Sigmoid colon (tissue), 4 donors: ENCODE data around the gene CTXND1.

Experiments used
- CTCF ChIP-seq, 4 experiments: fragments of 450-650 bp in 3 of 4; fragments of 200-600 bp in 1 of 4; IDR thresholded peaks; one replicate each; pipeline ENCODE4 v1.5.1; 2016 to 2019; ENCODE audit warnings: antibody characterized with exemption in 4 of 4, mild to moderate bottlenecking in 3 of 4, moderate library complexity in 2 of 4
- EP300 ChIP-seq, 4 donors: sonication (generic); formaldehyde crosslinking; IDR thresholded peaks; one replicate each; pipeline ENCODE4 v1.6.1; 2017; ENCODE audit warnings: antibody characterized with exemption in 4 of 4
- POLR2A ChIP-seq, 2 donors: fragments of 450-650 bp; IDR thresholded peaks; one replicate each; pipeline ENCODE4 v1.6.1; 2016; ENCODE audit warnings: antibody characterized with exemption in 2 of 2, mild to moderate bottlenecking in 2 of 2, moderate library complexity in 2 of 2
- POLR2AphosphoS5 ChIP-seq, 4 donors: sonication (generic); formaldehyde crosslinking; IDR thresholded peaks; one replicate each; pipeline ENCODE4 v1.6.1; 2017; ENCODE audit warnings: antibody characterized with exemption in 4 of 4

GRCh38 chr15:80168421-80168820 is 83.6 kb downstream of the CTXND1 start:
- TF ChIP-seq CTCF (IDR thresholded peaks at IDR 0.05), result no peak
- no peak for TF ChIP-seq POLR2AphosphoS5 (IDR thresholded peaks at IDR 0.05)
- no peak for TF ChIP-seq EP300 (IDR thresholded peaks at IDR 0.05)
- no peak for TF ChIP-seq POLR2A (IDR thresholded peaks at IDR 0.05)
